ENCODE measurements around the gene DST. TPM values are rescaled to one million over a fixed set of nuclear protein-coding genes. Genes with fewer than 3 reads are reported as not detected.
A peak's percentile ranks its signal among the peaks of the same experiment; 100 is the strongest.

The DST gene
- polyA plus RNA-seq, 1 of the 3 experiments (the other 2 are of a cell fraction): 64.3 TPM

GRCh38 chr6:56686429-56686828, 43.7 kb upstream of the DST start:
- Histone ChIP-seq H3K4me2 (no peak overlapping the region), H3K9me3 (no peaks in the 10 kb centered on the region), H3K9ac (no peak overlapping the region), H3K27ac (ENCODE audit: low read depth in 2 of 2, low read length in 1 of 2) (peak overlapping the region; percentile 8 to 44; a peak in 3 of 4 replicates), H4K20me1 (ENCODE audit: insufficient read depth) (peaks cover 3% of the 10 kb centered on the region; the same call in 1 of the 2 replicates), H3K9me2 (no peaks in the 10 kb centered on the region), H3K4me1 (ENCODE audit: control insufficient read depth in 1 of 2, insufficient read depth in 2 of 2, low read depth in 1 of 2, low read length in 1 of 2) (peaks cover 19 to 45% of the 10 kb centered on the region in 2 experiments), H3K27me3 (ENCODE audit: insufficient read depth) (no peaks in the 10 kb centered on the region), H3K79me2 (ENCODE audit: insufficient read depth) (peaks cover 90% of the 10 kb centered on the region), H3K36me3 (replicated peaks in 1 of 2; ENCODE audit: control insufficient read depth in 1 of 2, insufficient read depth in 2 of 2, low read length in 1 of 2) (peaks cover 3 to 33% of the 10 kb centered on the region in 2 experiments), H3F3A (replicated peaks; ENCODE audit: insufficient read depth) (peaks cover 16% of the 10 kb centered on the region), H2AFZ (ENCODE audit: low read depth) (no peak overlapping the region), H3K4me3 (ENCODE audit: low read depth in 2 of 2, low read length in 1 of 2) (no peak overlapping the region)
- 96% methylated on average over 2 of the region's 2 CpGs for WGBS (ENCODE audit: low lambda C conversion rate)
- TF ChIP-seq EZH2phosphoT487 (IDR thresholded peaks at IDR 0.05; ENCODE audit: borderline replicate concordance, low read depth) (no peak), SIN3A (IDR thresholded peaks at IDR 0.05; ENCODE audit: borderline replicate concordance, low read depth, low read length) (no peak), RFX5 (IDR thresholded peaks at IDR 0.05; ENCODE audit: low read length) (no peak), FOSL2 (IDR thresholded peaks at IDR 0.05; ENCODE audit: borderline replicate concordance, low read depth) (no peak), CHD2 (IDR thresholded peaks at IDR 0.05; ENCODE audit: low read length, partially characterized antibody) (no peak), RXRA (IDR thresholded peaks at IDR 0.05; ENCODE audit: borderline replicate concordance, low read depth) (no peak), TCF12 (IDR thresholded peaks at IDR 0.05) (no peak), TAF1 (IDR thresholded peaks at IDR 0.05; ENCODE audit: borderline replicate concordance, low read depth, low read length) (no peak), GABPA (IDR thresholded peaks at IDR 0.05; ENCODE audit: low read depth) (no peak), USF2 (IDR thresholded peaks at IDR 0.05; ENCODE audit: borderline replicate concordance, low read depth, low read length) (no peak), MXI1 (IDR thresholded peaks at IDR 0.05; ENCODE audit: low read depth, low read length) (no peak)
- TF ChIP-seq, protein P1, sequence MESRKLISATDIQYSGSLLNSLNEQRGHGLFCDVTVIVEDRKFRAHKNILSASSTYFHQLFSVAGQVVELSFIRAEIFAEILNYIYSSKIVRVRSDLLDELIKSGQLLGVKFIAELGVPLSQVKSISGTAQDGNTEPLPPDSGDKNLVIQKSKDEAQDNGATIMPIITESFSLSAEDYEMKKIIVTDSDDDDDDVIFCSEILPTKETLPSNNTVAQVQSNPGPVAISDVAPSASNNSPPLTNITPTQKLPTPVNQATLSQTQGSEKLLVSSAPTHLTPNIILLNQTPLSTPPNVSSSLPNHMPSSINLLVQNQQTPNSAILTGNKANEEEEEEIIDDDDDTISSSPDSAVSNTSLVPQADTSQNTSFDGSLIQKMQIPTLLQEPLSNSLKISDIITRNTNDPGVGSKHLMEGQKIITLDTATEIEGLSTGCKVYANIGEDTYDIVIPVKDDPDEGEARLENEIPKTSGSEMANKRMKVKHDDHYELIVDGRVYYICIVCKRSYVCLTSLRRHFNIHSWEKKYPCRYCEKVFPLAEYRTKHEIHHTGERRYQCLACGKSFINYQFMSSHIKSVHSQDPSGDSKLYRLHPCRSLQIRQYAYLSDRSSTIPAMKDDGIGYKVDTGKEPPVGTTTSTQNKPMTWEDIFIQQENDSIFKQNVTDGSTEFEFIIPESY (IDR thresholded peaks at IDR 0.05; ENCODE audit: borderline replicate concordance, low read depth): no peak
- TF ChIP-seq, protein P2, sequence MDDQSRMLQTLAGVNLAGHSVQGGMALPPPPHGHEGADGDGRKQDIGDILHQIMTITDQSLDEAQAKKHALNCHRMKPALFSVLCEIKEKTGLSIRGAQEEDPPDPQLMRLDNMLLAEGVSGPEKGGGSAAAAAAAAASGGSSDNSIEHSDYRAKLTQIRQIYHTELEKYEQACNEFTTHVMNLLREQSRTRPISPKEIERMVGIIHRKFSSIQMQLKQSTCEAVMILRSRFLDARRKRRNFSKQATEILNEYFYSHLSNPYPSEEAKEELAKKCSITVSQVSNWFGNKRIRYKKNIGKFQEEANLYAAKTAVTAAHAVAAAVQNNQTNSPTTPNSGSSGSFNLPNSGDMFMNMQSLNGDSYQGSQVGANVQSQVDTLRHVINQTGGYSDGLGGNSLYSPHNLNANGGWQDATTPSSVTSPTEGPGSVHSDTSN (IDR thresholded peaks at IDR 0.05): no peak
- ChIA-PET POLR2A (no interaction called here), CTCF (interaction anchor here (1.0 to 2.5 kb wide), 2 partner anchors 13 to 17 kb away, joined by 3 to 9 read pairs; no protein-coding TSS in a partner anchor)
- DNase-seq: no peak

GRCh38 chr6:56685994-56686393, 43.3 kb upstream of the DST start:
- H3K9me3 ChIP-seq: no peaks in the 10 kb centered on the region
- H2AFZ ChIP-seq (ENCODE audit: low read depth): no peak overlapping the region
- peaks cover 91% of the 10 kb centered on the region for H3K79me2 ChIP-seq (ENCODE audit: insufficient read depth)
- no peak overlapping the region for H3K4me2 ChIP-seq
- no peak overlapping the region for H3K4me3 ChIP-seq (ENCODE audit: low read depth in 2 of 2, low read length in 1 of 2)
- ChIA-PET CTCF (interaction anchor here (1.0 to 2.5 kb wide), 3 partner anchors 13 to 18 kb away, joined by 3 to 9 read pairs (median 4); no protein-coding TSS in a partner anchor), POLR2A (no interaction called here)
- peaks cover 19 to 40% of the 10 kb centered on the region in 2 experiments for H3K4me1 ChIP-seq (ENCODE audit: control insufficient read depth in 1 of 2, insufficient read depth in 2 of 2, low read depth in 1 of 2, low read length in 1 of 2)
- no peak overlapping the region for H3K9ac ChIP-seq
- H3K9me2 ChIP-seq: no peaks in the 10 kb centered on the region
- peaks cover 3 to 34% of the 10 kb centered on the region in 2 experiments for H3K36me3 ChIP-seq (replicated peaks in 1 of 2; ENCODE audit: control insufficient read depth in 1 of 2, insufficient read depth in 2 of 2, low read length in 1 of 2)
- H3F3A ChIP-seq (replicated peaks; ENCODE audit: insufficient read depth): peaks cover 13% of the 10 kb centered on the region
- 32% methylated on average over 2 of the region's 2 CpGs for WGBS (ENCODE audit: low lambda C conversion rate)
- peak overlapping the region; percentile 8 to 44; a peak in 3 of 4 replicates for H3K27ac ChIP-seq (ENCODE audit: low read depth in 2 of 2, low read length in 1 of 2)
- peak; percentile 29 for DNase-seq
- no peaks in the 10 kb centered on the region for H3K27me3 ChIP-seq (ENCODE audit: insufficient read depth)
- H4K20me1 ChIP-seq (ENCODE audit: insufficient read depth): peaks cover 3% of the 10 kb centered on the region; the same call in 1 of the 2 replicates
- TF ChIP-seq FOXJ3 (CRISPR knock-in tag; IDR thresholded peaks at IDR 0.05) (peak; percentile 94), EP300 (IDR thresholded peaks at IDR 0.05; ENCODE audit: borderline replicate concordance in 1 of 2, low read depth in 1 of 2, low read length in 1 of 2) (peak in 1 of 2 experiments; percentile 95; a peak in 2 of 4 replicates), IRF3 (IDR thresholded peaks at IDR 0.05; ENCODE audit: low read depth, low read length) (no peak), ELF1 (IDR thresholded peaks at IDR 0.05) (no peak), TAF1 (IDR thresholded peaks at IDR 0.05; ENCODE audit: borderline replicate concordance, low read depth, low read length) (no peak), TEAD4 (IDR thresholded peaks at IDR 0.05; ENCODE audit: borderline replicate concordance, insufficient read depth) (no peak), MEF2A (IDR thresholded peaks at IDR 0.05; ENCODE audit: borderline replicate concordance, low read depth) (no peak), MXI1 (IDR thresholded peaks at IDR 0.05; ENCODE audit: low read depth, low read length) (peak; percentile 50; the same call in 1 of the 2 replicates), CHD2 (IDR thresholded peaks at IDR 0.05; ENCODE audit: low read length, partially characterized antibody) (peak; percentile 85), NRF1 (IDR thresholded peaks at IDR 0.05; ENCODE audit: low read depth, low read length) (no peak)

Data from SK-N-SH (cell line).